ENCODE measurements around the gene XXYLT1. TPM values are rescaled to one million over a fixed set of nuclear protein-coding genes. Genes with fewer than 3 reads are reported as not detected.

The XXYLT1 gene
- total RNA-seq, 1 experiment from 2014 or later = 10.9 TPM

DNA sequence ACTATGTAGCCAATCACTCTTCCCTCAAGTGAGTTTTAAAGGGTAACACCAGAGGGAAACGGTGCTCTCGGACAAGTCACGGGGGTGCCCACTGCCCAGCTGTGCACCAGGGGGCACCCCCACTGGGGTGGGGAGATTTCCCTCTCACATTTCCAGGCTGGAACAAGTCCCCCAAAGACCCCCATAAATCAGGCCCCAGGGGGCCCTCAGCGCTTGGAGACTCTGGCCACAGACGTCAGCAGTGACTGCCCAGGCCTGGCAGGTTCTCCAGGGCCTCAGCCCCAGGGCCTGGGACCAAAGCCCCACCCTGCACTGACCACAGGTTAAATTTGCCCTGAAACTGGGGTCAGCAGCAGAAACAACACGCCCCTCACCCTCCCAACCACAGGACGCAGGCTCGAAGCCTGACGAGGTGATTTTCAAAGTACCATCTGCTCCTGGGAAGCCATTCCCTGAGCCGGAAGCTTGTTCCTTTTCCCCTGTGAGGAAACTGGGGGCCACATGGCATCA is 17.0 kb downstream of the XXYLT1 start:
- no peak for TF ChIP-seq ZNF274 (IDR thresholded peaks at IDR 0.05; ENCODE audit: low read depth, low read length)
- no peak for TF ChIP-seq TCF7L2 (IDR thresholded peaks at IDR 0.05; ENCODE audit: borderline replicate concordance, extremely low read depth, insufficient read depth, insufficient read length)
- TF ChIP-seq, protein P1, sequence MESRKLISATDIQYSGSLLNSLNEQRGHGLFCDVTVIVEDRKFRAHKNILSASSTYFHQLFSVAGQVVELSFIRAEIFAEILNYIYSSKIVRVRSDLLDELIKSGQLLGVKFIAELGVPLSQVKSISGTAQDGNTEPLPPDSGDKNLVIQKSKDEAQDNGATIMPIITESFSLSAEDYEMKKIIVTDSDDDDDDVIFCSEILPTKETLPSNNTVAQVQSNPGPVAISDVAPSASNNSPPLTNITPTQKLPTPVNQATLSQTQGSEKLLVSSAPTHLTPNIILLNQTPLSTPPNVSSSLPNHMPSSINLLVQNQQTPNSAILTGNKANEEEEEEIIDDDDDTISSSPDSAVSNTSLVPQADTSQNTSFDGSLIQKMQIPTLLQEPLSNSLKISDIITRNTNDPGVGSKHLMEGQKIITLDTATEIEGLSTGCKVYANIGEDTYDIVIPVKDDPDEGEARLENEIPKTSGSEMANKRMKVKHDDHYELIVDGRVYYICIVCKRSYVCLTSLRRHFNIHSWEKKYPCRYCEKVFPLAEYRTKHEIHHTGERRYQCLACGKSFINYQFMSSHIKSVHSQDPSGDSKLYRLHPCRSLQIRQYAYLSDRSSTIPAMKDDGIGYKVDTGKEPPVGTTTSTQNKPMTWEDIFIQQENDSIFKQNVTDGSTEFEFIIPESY (IDR thresholded peaks at IDR 0.05; ENCODE audit: extremely low read depth, insufficient replicate concordance, low read length) = no peak
- TF ChIP-seq EZH2 (IDR thresholded peaks at IDR 0.05) = no peak
- TF ChIP-seq, protein P2, sequence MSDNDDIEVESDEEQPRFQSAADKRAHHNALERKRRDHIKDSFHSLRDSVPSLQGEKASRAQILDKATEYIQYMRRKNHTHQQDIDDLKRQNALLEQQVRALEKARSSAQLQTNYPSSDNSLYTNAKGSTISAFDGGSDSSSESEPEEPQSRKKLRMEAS (IDR thresholded peaks at IDR 0.05) = no peak
- TF ChIP-seq POLR2A (IDR thresholded peaks at IDR 0.05; ENCODE audit: borderline replicate concordance, extremely low read depth, insufficient read depth, insufficient read length) = no peak
- no peak for TF ChIP-seq JUND (IDR thresholded peaks at IDR 0.05)
- TF ChIP-seq SIN3A (IDR thresholded peaks at IDR 0.05; ENCODE audit: low read depth) = no peak
- no peak for TF ChIP-seq FOSL1 (IDR thresholded peaks at IDR 0.05; ENCODE audit: low read depth)
- no peak for TF ChIP-seq SRF (IDR thresholded peaks at IDR 0.05; ENCODE audit: low read depth)
- TF ChIP-seq, protein P3, sequence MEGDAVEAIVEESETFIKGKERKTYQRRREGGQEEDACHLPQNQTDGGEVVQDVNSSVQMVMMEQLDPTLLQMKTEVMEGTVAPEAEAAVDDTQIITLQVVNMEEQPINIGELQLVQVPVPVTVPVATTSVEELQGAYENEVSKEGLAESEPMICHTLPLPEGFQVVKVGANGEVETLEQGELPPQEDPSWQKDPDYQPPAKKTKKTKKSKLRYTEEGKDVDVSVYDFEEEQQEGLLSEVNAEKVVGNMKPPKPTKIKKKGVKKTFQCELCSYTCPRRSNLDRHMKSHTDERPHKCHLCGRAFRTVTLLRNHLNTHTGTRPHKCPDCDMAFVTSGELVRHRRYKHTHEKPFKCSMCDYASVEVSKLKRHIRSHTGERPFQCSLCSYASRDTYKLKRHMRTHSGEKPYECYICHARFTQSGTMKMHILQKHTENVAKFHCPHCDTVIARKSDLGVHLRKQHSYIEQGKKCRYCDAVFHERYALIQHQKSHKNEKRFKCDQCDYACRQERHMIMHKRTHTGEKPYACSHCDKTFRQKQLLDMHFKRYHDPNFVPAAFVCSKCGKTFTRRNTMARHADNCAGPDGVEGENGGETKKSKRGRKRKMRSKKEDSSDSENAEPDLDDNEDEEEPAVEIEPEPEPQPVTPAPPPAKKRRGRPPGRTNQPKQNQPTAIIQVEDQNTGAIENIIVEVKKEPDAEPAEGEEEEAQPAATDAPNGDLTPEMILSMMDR (IDR thresholded peaks at IDR 0.05 in 2 of 3, conservative IDR thresholded peaks at IDR 0.05 in 1 of 3; ENCODE audit: borderline replicate concordance in 1 of 3, insufficient read depth in 1 of 3, low read depth in 2 of 3, low read length in 2 of 3) = no peak
- TF ChIP-seq EZH2phosphoT487 (IDR thresholded peaks at IDR 0.05; ENCODE audit: borderline replicate concordance) = no peak
- TF ChIP-seq, protein P4, sequence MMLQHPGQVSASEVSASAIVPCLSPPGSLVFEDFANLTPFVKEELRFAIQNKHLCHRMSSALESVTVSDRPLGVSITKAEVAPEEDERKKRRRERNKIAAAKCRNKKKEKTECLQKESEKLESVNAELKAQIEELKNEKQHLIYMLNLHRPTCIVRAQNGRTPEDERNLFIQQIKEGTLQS (IDR thresholded peaks at IDR 0.05) = no peak
- no peak for TF ChIP-seq YY1 (IDR thresholded peaks at IDR 0.05; ENCODE audit: extremely low read depth, insufficient replicate concordance, low read depth, low read length)
- no peak for TF ChIP-seq ZFX (IDR thresholded peaks at IDR 0.05)
- TF ChIP-seq SP1 (IDR thresholded peaks at IDR 0.05; ENCODE audit: low read depth) = no peak
- TF ChIP-seq POLR2AphosphoS5 (IDR thresholded peaks at IDR 0.05; ENCODE audit: low read depth, low read length) = no peak
- Histone ChIP-seq H3K4me3 (replicated peaks in 1 of 2; ENCODE audit: low read depth in 1 of 2, low read length in 2 of 2) (no peak overlapping the region), H3K9me2 (ENCODE audit: insufficient read depth) (no peaks in the 10 kb centered on the region), H3K4me1 (ENCODE audit: control insufficient read depth in 1 of 2, insufficient read depth in 2 of 2, low read length in 2 of 2) (peaks cover 10 to 15% of the 10 kb centered on the region in 2 experiments), H2AFZ (ENCODE audit: low read depth, low read length, poor library complexity, severe bottlenecking) (no peak overlapping the region), H3K79me2 (ENCODE audit: insufficient read depth, low read length) (peaks cover 10% of the 10 kb centered on the region; the same call in 1 of the 2 replicates), H3K4me2 (ENCODE audit: low read length) (no peak overlapping the region), H3K27ac (ENCODE audit: low read depth, low read length) (no peak overlapping the region), H3K36me3 (ENCODE audit: control insufficient read depth in 1 of 2, insufficient read depth in 2 of 2, low read length in 2 of 2) (no peaks in the 10 kb centered on the region), H3K9ac (ENCODE audit: low read length) (no peak overlapping the region), H4K20me1 (ENCODE audit: insufficient read depth) (no peaks in the 10 kb centered on the region), H3K9me3 (ENCODE audit: control insufficient read depth in 1 of 2, insufficient read depth in 1 of 2, low read depth in 1 of 2, low read length in 2 of 2) (no peaks in the 10 kb centered on the region), H3K27me3 (ENCODE audit: insufficient read depth, low read length) (no peaks in the 10 kb centered on the region)
- DNase-seq (ENCODE audit: low read depth, low spot score) (no peak), ATAC-seq (no peak)
- ChIA-PET POLR2A (no interaction called here), RAD21 (ENCODE audit: low non-redundant PET in 1 of 2, low total read pairs in 2 of 2, uncharacterized antibody in 2 of 2, unreplicated experiment in 2 of 2) (no interaction called here), CTCF (no interaction called here)
- intact Hi-C loops (cut with micrococcal nuclease) = no loop called here
- no TSS peak for BruUV-seq (replicated peaks)

Data from HCT116 (cell line).